ENCODE results near the gene CAMKK1. TPM values are rescaled to one million over a fixed set of nuclear protein-coding genes. Genes with fewer than 3 reads are reported as not detected.
A peak's percentile ranks its signal among the peaks of the same experiment; 100 is the strongest.

Gene CAMKK1
- total RNA-seq, 1 experiment from 2014 or later = 10.1 TPM

DNA sequence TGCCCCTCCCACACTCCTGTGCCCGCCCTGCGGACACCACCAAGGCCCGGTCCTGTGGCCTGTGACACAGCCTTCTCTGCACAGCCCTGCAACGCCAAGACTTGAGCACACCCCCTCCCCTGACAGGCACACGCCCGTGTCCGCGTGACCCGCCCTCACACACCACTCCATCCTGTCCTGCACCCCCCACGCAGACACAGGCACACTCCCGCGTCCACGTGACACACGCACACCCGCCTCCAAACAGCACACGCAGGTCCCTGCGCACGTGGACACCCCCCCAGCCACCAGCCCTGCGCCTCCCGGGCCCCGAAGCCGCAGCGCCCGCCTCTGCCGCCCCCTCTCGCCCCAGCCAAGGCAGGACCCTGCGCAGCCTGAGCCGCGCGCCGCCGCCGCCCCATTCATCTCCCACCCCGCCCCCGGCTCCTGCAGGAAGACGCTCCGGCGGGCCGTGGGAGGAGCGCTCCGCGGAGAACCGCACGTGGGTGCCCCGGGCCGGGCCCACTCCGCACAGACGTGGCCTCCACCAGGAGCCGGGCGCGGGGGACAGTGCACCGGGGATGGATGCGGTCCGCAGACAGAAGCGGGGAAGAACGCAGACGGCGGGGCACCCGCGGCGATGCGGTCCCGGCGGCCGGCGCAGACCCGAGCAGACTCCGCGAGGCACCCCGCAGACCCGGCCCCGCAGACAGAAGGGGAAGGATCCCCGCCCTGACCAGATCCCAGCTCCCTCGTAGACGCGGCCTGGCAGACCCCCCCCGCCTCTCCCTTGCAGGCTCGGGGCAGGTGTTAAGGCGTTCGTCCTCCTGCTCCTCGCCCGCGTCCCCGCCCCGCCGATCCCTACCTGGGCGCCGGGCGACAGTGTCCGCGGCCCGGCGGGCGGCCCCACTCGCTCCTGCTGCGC lies 506 bp downstream of the CAMKK1 start:
- Histone ChIP-seq H3F3A (ENCODE audit: low read length, unreplicated experiment) (no peaks in the 10 kb centered on the region), H4K20me1 (ENCODE audit: low read length) (no peaks in the 10 kb centered on the region), H2AFZ (ENCODE audit: low read length) (peak overlapping the region; percentile 69; the same call in 1 of the 2 replicates), H3K27ac (ENCODE audit: low read length) (peak overlapping the region; percentile 27), H3K36me3 (ENCODE audit: low read depth, low read length) (no peaks in the 10 kb centered on the region), H3K4me1 (ENCODE audit: insufficient read depth, low read length) (peaks cover 67% of the 10 kb centered on the region), H3K9me3 (ENCODE audit: low read length) (no peaks in the 10 kb centered on the region), H3K27me3 (ENCODE audit: low read length) (no peaks in the 10 kb centered on the region), H3K79me2 (ENCODE audit: low read length) (peaks cover 37% of the 10 kb centered on the region), H3K4me3 (ENCODE audit: low read length) (peak overlapping the region; percentile 79), H3K9me2 (replicated peaks; ENCODE audit: low read length) (no peaks in the 10 kb centered on the region), H3K9ac (ENCODE audit: low read length) (peak overlapping the region; percentile 74), H3K4me2 (ENCODE audit: low read length) (peak overlapping the region; percentile 83)
- TF ChIP-seq EZH2 (IDR thresholded peaks at IDR 0.05; ENCODE audit: low read length, unreplicated experiment) (no peak), EZH2phosphoT487 (IDR thresholded peaks at IDR 0.05; ENCODE audit: borderline replicate concordance, low read length) (peak; percentile 95)
- CTCF ChIA-PET = interaction anchor here (0.6 to 1.4 kb wide), 3 partner anchors 22 to 256 kb away, joined by 3 to 4 read pairs (median 3); partner anchors contain the start of genes CTNS, NCBP3 and SHPK
- DNase-seq (peak; percentile 69), ATAC-seq (peak; percentile 48)
- BruUV-seq (replicated peaks) = no TSS peak
- intact Hi-C loops (cut with micrococcal nuclease) = no loop called here
- POLR2A ChIA-PET (ENCODE audit: unreplicated experiment) = interaction anchor here (0.7 kb wide), 1 partner anchor 92 kb away, joined by 20 read pairs; the partner anchor contains the start of gene ITGAE

DNA sequence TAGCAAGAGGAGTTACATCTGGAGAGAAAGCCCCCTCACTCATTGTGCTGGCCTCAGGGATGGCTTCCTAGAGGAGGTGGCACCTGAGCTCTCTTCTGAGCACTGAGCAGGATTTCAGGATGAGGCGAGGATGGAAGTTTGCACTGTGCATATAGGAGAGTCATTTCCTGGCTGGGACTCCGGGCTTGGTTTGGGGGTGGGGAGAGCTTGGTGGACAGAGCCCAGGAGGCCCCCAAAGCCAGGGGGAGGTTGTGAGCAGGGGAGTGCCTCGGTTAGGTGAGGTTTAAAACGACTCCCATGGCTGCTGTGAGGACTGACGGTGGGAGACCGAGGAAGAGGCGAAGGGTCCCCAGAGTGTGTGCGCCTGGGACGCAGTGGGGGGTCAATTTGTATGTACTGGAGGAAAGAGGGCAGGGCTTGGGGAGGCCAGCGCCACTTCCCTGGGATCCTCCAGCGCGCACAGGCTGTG lies 1.2 kb downstream of the CAMKK1 start:
- Histone ChIP-seq H3K27ac (ENCODE audit: low read length) (peak overlapping the region; percentile 27), H3K9ac (ENCODE audit: low read length) (0 out of 2 replicates have a peak overlapping the region, but pooled peaks have one; percentile 5), H2AFZ (ENCODE audit: low read length) (no peak overlapping the region), H3K4me2 (ENCODE audit: low read length) (peak overlapping the region; percentile 83), H3K9me3 (ENCODE audit: low read length) (no peaks in the 10 kb centered on the region), H4K20me1 (ENCODE audit: low read length) (no peaks in the 10 kb centered on the region), H3K36me3 (ENCODE audit: low read depth, low read length) (no peaks in the 10 kb centered on the region), H3K27me3 (ENCODE audit: low read length) (no peaks in the 10 kb centered on the region), H3K4me1 (ENCODE audit: insufficient read depth, low read length) (peaks cover 68% of the 10 kb centered on the region), H3F3A (ENCODE audit: low read length, unreplicated experiment) (no peaks in the 10 kb centered on the region), H3K9me2 (replicated peaks; ENCODE audit: low read length) (no peaks in the 10 kb centered on the region), H3K4me3 (ENCODE audit: low read length) (peak overlapping the region; percentile 79), H3K79me2 (ENCODE audit: low read length) (peaks cover 44% of the 10 kb centered on the region)
- peak; percentile 45 for DNase-seq
- ChIA-PET POLR2A (ENCODE audit: unreplicated experiment) (no interaction called here), CTCF (no interaction called here)
- intact Hi-C loops (cut with micrococcal nuclease) = no loop called here
- BruUV-seq (replicated peaks) = no TSS peak
- ATAC-seq = peak; percentile 9
- TF ChIP-seq EZH2phosphoT487 (IDR thresholded peaks at IDR 0.05; ENCODE audit: borderline replicate concordance, low read length) (no peak), EZH2 (IDR thresholded peaks at IDR 0.05; ENCODE audit: low read length, unreplicated experiment) (no peak)
- TF ChIP-seq, protein P1, sequence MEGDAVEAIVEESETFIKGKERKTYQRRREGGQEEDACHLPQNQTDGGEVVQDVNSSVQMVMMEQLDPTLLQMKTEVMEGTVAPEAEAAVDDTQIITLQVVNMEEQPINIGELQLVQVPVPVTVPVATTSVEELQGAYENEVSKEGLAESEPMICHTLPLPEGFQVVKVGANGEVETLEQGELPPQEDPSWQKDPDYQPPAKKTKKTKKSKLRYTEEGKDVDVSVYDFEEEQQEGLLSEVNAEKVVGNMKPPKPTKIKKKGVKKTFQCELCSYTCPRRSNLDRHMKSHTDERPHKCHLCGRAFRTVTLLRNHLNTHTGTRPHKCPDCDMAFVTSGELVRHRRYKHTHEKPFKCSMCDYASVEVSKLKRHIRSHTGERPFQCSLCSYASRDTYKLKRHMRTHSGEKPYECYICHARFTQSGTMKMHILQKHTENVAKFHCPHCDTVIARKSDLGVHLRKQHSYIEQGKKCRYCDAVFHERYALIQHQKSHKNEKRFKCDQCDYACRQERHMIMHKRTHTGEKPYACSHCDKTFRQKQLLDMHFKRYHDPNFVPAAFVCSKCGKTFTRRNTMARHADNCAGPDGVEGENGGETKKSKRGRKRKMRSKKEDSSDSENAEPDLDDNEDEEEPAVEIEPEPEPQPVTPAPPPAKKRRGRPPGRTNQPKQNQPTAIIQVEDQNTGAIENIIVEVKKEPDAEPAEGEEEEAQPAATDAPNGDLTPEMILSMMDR (conservative IDR thresholded peaks at IDR 0.05; ENCODE audit: low read depth, low read length) = no peak

DNA sequence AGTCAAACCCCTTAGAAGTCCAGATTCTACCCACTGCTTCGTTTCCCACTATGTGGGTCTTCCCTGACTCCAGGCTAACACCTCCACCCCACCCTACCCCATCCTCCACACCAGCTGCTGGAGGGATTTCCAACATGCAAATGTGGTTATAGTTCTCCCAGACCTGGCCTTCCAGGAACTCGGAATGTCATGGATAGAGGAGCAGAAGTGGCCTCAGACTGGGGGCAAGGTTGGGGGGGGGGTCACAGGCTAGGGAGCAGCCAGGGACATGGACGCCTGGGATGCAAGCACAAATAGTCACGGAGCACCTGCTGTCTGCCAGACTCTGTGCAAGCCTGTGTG lies 2.0 kb downstream of the CAMKK1 start:
- no peaks in the 10 kb centered on the region for H3K9me2 ChIP-seq (replicated peaks; ENCODE audit: low read length)
- peak overlapping the region; percentile 83 for H3K4me2 ChIP-seq (ENCODE audit: low read length)
- peaks cover 45% of the 10 kb centered on the region for H3K79me2 ChIP-seq (ENCODE audit: low read length)
- BruUV-seq (replicated peaks) = no TSS peak
- H3F3A ChIP-seq (ENCODE audit: low read length, unreplicated experiment) = no peaks in the 10 kb centered on the region
- POLR2A ChIA-PET (ENCODE audit: unreplicated experiment) = no interaction called here
- no peak for ATAC-seq
- peak overlapping the region; percentile 81; the same call in 1 of the 2 replicates for H3K27ac ChIP-seq (ENCODE audit: low read length)
- intact Hi-C loops (cut with micrococcal nuclease) = no loop called here
- H3K4me1 ChIP-seq (ENCODE audit: insufficient read depth, low read length) = peaks cover 68% of the 10 kb centered on the region
- H3K36me3 ChIP-seq (ENCODE audit: low read depth, low read length) = no peaks in the 10 kb centered on the region
- CTCF ChIA-PET = no interaction called here
- H3K9me3 ChIP-seq (ENCODE audit: low read length) = no peaks in the 10 kb centered on the region
- H3K27me3 ChIP-seq (ENCODE audit: low read length) = no peaks in the 10 kb centered on the region
- no peaks in the 10 kb centered on the region for H4K20me1 ChIP-seq (ENCODE audit: low read length)
- no peak for TF ChIP-seq EZH2phosphoT487 (IDR thresholded peaks at IDR 0.05; ENCODE audit: borderline replicate concordance, low read length)
- TF ChIP-seq, protein P1 (conservative IDR thresholded peaks at IDR 0.05; ENCODE audit: low read depth, low read length) = no peak
- TF ChIP-seq EZH2 (IDR thresholded peaks at IDR 0.05; ENCODE audit: low read length, unreplicated experiment) = no peak
- H2AFZ ChIP-seq (ENCODE audit: low read length) = no peak overlapping the region
- DNase-seq = no peak
- peak overlapping the region; percentile 49; the same call in 1 of the 2 replicates for H3K4me3 ChIP-seq (ENCODE audit: low read length)
- H3K9ac ChIP-seq (ENCODE audit: low read length) = no peak overlapping the region

Data from PC-3 (cell line).